LNCAP (cell line): Measurements from ENCODE around the gene TMPRSS11A.

Experiments used
- CTCF ChIP-seq: fragments of 450-650 bp; IDR thresholded peaks from 2 replicates; pipeline ENCODE4 v1.5.1; 2017; ENCODE audit warnings: mild to moderate bottlenecking

The TMPRSS11A gene

GRCh38 chr4:67896421-67897065 is 66.8 kb downstream of the TMPRSS11A start:
- no peak for TF ChIP-seq CTCF

GRCh38 chr4:67894659-67895058 is 68.6 kb downstream of the TMPRSS11A start:
- no peak for TF ChIP-seq CTCF

GRCh38 chr4:67892905-67893304 is 70.4 kb downstream of the TMPRSS11A start:
- TF ChIP-seq CTCF: no peak

GRCh38 chr4:67892253-67892652 is 71.0 kb downstream of the TMPRSS11A start:
- no peak for TF ChIP-seq CTCF

GRCh38 chr4:67891645-67892044 is 71.6 kb downstream of the TMPRSS11A start:
- no peak for TF ChIP-seq CTCF

GRCh38 chr4:67886281-67886680 is 77.0 kb downstream of the TMPRSS11A start:
- no peak for TF ChIP-seq CTCF

- no peak for TF ChIP-seq CTCF
These were observed 77.5 kb downstream of the TMPRSS11A start for GRCh38 chr4:67885762-67886161.

- no peak for TF ChIP-seq CTCF
These were observed 78.6 kb downstream of the TMPRSS11A start for GRCh38 chr4:67884701-67885100.
